Muscle layer of duodenum (tissue), 2 donors: Measurements from ENCODE around the gene TRPV6.

ENCODE experiments used
- H3K27ac ChIP-seq: one replicate; pipeline ENCODE4 v1.7.0; 2013; ENCODE audit warnings: mild to moderate bottlenecking, low read length
- H3K27me3 ChIP-seq: one replicate; pipeline ENCODE4 v1.7.0; 2013; ENCODE audit warnings: low read depth, mild to moderate bottlenecking, control low read depth, low read length
- H3K36me3 ChIP-seq, 2 donors: one replicate each; pipeline ENCODE4 v1.7.0; 2013; ENCODE audit warnings: low read length in 2 of 2, control low read depth in 1 of 2, mild to moderate bottlenecking in 1 of 2; ENCODE audit not compliant: insufficient read depth in 2 of 2, control insufficient read depth in 1 of 2
- H3K4me1 ChIP-seq, 2 donors: one replicate each; pipeline ENCODE4 v1.7.0; 2013; ENCODE audit warnings: low read length in 2 of 2, mild to moderate bottlenecking in 2 of 2, control low read depth in 1 of 2, moderate library complexity in 1 of 2; ENCODE audit not compliant: insufficient read depth in 2 of 2, control insufficient read depth in 1 of 2
- H3K4me3 ChIP-seq, 2 donors: one replicate each; pipeline ENCODE4 v1.7.0; 2013; ENCODE audit warnings: low read length in 2 of 2, low read depth in 1 of 2, mild to moderate bottlenecking in 1 of 2
- H3K9me3 ChIP-seq, 2 donors: one replicate each; pipeline ENCODE4 v1.7.0; 2013; ENCODE audit warnings: low read length in 2 of 2, control low read depth in 1 of 2, mild to moderate bottlenecking in 1 of 2; ENCODE audit not compliant: control insufficient read depth in 1 of 2
- donor health status: healthy.

Gene TRPV6

DNA sequence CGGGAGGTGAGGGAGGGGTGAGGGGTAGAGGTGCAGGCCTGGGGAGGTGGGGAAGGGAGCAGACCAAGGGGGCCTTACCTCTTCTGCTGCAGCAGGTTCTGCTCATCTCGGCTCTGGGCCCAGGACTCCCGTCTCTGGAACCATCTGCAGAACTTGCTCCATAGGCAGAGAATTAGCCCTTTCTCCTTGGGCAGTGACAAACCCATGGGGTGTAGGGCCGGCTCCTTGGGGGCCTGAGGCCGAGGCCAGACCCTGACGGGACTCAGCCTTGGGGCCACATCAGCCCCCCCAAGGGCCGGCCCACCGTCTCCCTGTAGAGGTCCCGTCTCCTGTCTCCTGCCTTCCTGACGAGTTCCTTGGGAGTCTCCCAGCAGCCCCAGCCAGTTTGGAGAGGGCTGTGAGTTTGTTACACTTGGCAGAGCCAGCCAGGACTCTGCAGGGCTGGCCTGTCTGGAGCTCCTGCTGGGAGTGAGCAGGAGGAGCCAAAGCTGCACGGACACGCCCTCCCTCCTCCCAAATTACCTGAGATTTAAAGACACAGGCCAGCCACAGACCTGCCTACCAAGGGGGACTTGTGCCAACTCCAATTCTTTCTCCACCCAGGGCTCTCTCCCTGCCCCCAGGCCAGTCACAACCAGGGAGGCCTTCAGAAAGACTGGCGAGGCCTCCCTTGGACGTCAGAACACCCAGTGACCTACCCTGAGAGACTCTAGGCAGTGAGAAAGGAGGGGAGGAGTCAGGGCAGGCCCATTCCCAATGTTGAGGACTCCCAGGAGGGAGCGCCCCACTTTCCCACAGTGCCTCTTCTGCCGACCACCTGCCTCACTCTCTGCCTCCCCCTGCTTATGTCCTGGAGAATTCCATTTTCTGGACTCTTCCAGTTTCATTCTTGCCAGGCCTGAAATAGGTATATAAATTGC is at the start of gene TRPV6:
Gene TRPV6 (minus strand): TSS at position 435 of the 920 bp plus-strand sequence.
- Histone ChIP-seq H3K4me1 (no peaks in the 10 kb centered on the region), H3K9me3 (no peaks in the 10 kb centered on the region), H3K36me3 (no peaks in the 10 kb centered on the region), H3K27ac (no peak within 1 kb of the TSS), H3K4me3 (no peak within 1 kb of the TSS), H3K27me3 (peaks cover 3% of the 10 kb centered on the region)

DNA sequence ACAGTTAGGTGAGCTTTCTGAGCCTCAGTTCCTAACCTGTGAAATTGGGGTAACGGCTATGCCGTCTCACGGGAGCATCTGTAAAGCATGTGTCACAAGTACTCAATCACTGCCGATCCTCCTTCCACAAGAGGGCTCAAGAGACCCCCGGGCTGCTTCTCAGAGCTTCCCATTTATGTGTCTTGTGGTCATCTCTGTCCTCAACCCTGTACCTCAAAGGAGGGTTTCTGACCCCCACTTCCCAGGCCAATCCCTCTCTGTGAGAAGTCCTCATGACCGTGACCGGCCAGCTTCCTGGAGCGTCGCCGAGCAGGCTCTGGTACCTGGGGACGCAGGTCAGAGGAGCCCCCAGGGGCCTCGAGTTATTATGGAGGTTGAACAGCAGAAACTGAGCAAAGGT is 48.5 kb upstream of the TRPV6 start:
- no peak overlapping the region for H3K4me3 ChIP-seq
- no peaks in the 10 kb centered on the region for H3K9me3 ChIP-seq
- no peaks in the 10 kb centered on the region for H3K27me3 ChIP-seq
- H3K36me3 ChIP-seq: no peaks in the 10 kb centered on the region
- H3K27ac ChIP-seq: no peak overlapping the region
- no peaks in the 10 kb centered on the region for H3K4me1 ChIP-seq

DNA sequence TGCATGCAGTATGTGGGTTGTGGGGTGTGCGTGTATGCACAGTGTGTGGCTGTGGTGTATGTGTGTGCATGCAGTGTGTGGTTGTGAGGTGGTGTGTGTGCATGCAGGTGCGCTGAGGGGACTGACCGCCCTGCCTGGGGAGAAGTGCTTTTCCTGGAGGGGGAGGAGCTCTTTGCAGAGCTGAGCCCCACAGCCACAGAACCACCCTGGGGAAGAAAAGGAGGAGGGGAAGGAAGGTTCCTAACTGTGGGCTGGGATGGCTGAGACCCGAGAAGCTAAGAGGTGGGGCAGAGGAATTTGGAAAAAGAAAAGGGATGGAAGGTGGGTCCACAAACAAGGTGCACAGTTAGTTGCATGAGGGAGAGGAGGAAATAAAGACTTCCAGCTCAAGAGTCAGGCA is 48.1 kb upstream of the TRPV6 start, which contains the start of gene TRPV5:
Gene TRPV5 (minus strand): TSS at position 123 of the 400 bp plus-strand sequence. CDS start 287 bp downstream, outside the sequence.
- Histone ChIP-seq H3K4me3 (no peak within 1 kb of the TSS), H3K36me3 (no peaks in the 10 kb centered on the region)

DNA sequence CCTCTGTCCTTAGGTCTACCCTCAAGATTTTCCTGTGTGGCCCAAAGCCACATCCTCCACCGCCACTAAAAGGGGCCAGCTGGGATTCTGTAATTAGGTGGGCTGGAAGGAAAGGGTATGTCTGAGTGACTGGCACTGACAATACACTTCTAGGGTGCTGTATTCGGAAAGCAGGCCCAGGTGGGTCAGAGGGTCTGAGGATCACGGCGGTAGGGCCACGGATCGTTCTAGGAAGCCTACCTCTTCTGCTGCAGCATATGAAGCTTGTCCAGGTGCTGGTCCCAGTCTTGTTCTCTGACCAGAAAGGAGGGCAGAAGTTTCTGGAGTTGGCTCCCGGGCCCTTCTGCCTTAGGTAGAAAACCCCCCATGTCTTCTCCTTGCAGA is 47.5 kb upstream of the TRPV6 start:
- Histone ChIP-seq H3K9me3 (no peaks in the 10 kb centered on the region), H3K27ac (no peak overlapping the region), H3K4me1 (no peaks in the 10 kb centered on the region), H3K36me3 (no peaks in the 10 kb centered on the region), H3K4me3 (no peak overlapping the region), H3K27me3 (no peaks in the 10 kb centered on the region)

More for the DNA sequence above, 48.1 kb upstream of the TRPV6 start, which contains the start of gene TRPV5:
- Histone ChIP-seq H3K9me3 (no peaks in the 10 kb centered on the region), H3K4me1 (no peaks in the 10 kb centered on the region), H3K27me3 (no peaks in the 10 kb centered on the region), H3K27ac (no peak within 1 kb of the TSS)

DNA sequence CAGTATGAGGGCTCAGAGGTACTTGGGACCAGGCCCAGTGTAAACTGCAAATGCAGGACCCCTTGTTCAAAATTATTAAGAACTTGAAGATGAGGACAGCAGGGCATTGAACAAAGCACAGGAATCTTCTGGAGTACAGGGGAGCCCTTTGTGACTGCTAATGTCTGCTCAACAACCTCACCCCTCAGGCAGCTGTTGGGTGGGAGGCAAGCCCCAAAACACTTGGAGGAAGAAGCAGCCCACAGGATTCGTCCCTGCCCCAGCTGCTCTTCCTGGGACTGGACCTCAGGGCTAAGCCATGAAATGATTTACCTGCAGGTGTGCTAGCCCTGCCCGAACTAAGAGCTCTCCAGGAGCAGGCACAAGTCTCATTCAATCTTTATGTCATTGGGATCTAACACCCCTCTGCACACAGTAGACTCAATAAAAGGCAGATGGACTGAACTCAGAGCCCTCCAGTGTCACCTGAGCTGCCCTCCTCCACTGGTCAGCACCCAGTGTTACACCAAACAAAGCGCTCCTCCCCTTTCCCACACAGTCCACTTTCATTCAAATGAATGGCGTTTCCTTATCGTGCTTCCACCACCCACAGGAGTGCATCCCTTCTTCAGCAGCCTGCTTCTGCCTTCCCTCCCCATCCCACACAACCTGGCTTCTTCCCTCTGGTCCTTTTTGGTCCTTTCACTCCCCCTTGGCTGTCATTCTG is 47.0 kb upstream of the TRPV6 start:
- H3K36me3 ChIP-seq: no peaks in the 10 kb centered on the region
- no peak overlapping the region for H3K27ac ChIP-seq
- H3K4me3 ChIP-seq: no peak overlapping the region
- no peaks in the 10 kb centered on the region for H3K9me3 ChIP-seq
- no peaks in the 10 kb centered on the region for H3K4me1 ChIP-seq
- no peaks in the 10 kb centered on the region for H3K27me3 ChIP-seq

DNA sequence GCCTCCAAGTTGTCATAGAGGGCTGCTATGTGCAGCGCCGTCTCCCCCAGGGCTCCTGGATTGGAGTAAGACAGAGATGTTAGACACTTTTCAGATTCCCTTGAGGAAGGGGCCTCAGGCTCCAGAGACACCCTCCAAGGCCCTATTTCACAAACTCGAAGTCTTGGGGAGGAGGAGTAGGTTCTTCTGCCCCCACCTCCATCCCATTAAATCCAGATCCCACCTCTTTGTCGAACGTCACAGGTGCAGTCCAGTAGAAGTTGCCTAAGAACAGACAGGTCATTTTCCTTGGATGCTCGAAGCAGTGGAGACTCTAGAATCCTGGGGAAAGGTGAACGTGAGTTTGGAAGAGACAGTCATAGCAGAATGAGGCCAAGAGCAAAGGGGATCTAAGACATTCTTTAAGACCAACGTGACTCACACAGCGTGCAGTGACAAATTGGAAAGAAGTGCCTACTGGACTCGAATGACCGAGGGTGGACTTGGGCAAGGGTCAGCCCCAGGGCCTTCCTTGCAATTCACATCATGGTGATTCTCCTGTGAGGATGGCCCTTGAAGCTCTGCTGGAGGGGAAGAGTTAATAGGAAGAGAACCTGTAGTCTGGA is 44.7 kb upstream of the TRPV6 start:
- H3K4me3 ChIP-seq: no peak overlapping the region
- H3K36me3 ChIP-seq: no peaks in the 10 kb centered on the region
- H3K27me3 ChIP-seq: no peaks in the 10 kb centered on the region
- no peaks in the 10 kb centered on the region for H3K9me3 ChIP-seq
- H3K27ac ChIP-seq: no peak overlapping the region
- no peaks in the 10 kb centered on the region for H3K4me1 ChIP-seq

DNA sequence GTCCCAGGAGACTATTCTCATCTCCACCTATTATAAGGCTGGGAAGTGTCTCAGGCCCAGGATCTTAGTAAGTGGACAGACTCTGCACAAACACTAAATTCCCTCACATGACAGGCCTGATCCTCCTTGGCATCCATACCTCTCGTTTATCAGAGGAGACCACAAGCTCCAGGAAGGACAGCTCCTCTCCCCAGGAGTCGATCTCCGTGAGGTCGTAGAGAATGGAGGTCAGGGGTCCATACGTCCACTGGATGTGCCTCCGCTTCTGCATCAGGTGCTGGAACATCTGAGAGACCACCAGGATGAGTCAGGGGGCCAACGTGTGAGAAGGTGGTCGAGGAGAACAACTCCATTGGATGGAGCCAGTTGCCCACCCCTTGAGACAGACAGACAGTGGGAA is 42.4 kb upstream of the TRPV6 start:
- H3K9me3 ChIP-seq: no peaks in the 10 kb centered on the region
- H3K36me3 ChIP-seq: no peaks in the 10 kb centered on the region
- H3K27ac ChIP-seq: peak overlapping the region; percentile 40
- H3K4me1 ChIP-seq: peaks cover 0 to 2% of the 10 kb centered on the region in 2 donors
- H3K4me3 ChIP-seq: no peak overlapping the region
- no peaks in the 10 kb centered on the region for H3K27me3 ChIP-seq

DNA sequence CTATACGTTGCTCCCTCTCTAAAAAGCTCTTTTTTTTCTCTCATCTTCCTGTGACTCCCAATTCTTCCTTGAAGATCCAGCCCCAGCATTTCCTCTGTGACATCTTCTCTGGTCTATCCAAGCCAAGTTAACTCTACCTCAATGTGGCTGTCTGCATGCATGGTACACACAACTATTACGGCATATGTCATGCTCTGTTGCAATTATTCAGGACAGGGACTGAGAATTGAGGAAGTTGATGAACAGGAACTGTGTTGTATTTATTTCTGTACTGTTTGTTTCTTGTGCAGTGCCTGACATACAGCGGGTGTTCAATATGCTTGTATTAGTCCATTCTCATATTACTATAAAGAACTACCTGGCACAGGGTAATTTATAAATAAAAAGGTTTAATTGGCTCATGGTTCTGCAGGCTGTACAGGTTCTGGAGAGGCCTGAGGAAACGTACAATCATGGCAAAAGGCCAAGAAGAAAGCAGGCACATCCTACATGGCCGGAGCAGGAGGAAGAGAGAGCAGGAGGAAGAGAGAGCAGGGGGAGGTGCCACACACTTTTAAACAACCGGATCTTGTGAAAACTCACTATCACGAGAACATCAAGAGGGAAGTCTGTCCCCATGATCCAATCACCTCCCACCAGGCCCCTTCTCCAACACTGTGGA is 41.7 kb upstream of the TRPV6 start:
- Histone ChIP-seq H3K27ac (no peak overlapping the region), H3K36me3 (no peaks in the 10 kb centered on the region), H3K4me3 (no peak overlapping the region), H3K27me3 (no peaks in the 10 kb centered on the region), H3K9me3 (no peaks in the 10 kb centered on the region), H3K4me1 (peaks cover 0 to 2% of the 10 kb centered on the region in 2 donors)

DNA sequence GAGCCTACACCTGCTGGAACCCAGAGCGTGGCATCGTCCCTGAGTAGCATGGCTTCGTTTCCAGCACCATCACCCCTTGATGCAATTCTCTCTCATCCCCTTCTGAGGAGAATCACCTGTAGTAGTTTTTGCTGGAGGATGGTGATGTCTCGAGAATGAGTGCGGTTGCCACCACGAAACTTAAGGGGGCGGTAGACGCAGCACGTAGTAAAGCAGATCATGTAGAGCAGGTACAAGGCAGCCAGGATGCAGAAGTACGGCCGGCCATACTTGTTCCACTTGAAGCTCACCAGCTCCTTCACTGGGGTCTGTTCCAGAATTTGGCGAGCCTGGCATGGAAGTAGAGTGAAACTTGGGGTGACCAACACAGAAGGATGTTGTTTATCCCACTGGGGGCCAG is 39.9 kb upstream of the TRPV6 start:
- no peaks in the 10 kb centered on the region for H3K27me3 ChIP-seq
- H3K36me3 ChIP-seq: no peaks in the 10 kb centered on the region
- H3K9me3 ChIP-seq: no peaks in the 10 kb centered on the region
- H3K4me1 ChIP-seq: peaks cover 0 to 2% of the 10 kb centered on the region in 2 donors
- no peak overlapping the region for H3K27ac ChIP-seq
- H3K4me3 ChIP-seq: no peak overlapping the region

DNA sequence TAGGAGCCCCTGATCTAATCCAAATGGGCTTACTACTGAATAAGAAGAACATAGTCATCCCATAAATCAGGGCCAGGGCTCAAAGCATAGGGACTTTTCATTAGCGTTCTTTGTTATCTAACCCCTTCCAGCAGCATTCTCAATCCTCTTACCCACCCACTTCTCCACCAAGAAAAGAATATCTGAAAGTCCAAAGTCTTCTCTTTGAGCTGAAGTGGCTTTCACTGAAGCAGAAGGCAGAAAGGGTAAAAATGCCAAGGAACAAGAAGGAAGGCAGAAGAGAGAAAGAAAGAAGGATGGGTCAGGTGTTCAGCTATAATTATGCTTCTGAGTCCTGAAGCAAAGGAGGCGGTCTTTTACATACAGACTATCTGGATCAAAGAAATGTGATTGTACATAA is 37.8 kb upstream of the TRPV6 start:
- Histone ChIP-seq H3K4me3 (no peak overlapping the region), H3K36me3 (no peaks in the 10 kb centered on the region), H3K4me1 (peaks cover 0 to 2% of the 10 kb centered on the region in 2 donors), H3K9me3 (no peaks in the 10 kb centered on the region), H3K27me3 (no peaks in the 10 kb centered on the region), H3K27ac (no peak overlapping the region)

DNA sequence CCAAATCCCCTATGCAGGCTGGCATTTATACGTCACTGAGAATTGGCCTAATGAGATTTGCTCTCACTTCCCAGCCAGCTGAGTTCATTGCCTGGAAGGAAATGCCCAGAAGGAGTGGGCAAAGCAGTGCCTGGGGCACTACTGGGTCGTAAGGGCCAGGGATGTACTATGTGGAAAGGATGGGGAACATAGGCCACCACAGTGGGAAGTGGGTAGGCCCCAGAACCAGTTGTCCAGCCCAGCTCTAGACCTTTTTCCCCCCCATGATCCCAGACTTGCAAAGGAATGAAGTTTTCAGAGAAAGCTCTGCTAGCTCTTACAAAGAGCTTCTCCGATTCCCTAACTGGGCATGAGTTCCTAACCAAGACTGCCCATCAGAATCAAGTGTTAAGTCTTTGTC is 34.1 kb upstream of the TRPV6 start:
- Histone ChIP-seq H3K4me3 (no peak overlapping the region), H3K27ac (no peak overlapping the region), H3K27me3 (no peaks in the 10 kb centered on the region), H3K4me1 (peaks cover 0 to 2% of the 10 kb centered on the region in 2 donors), H3K9me3 (no peaks in the 10 kb centered on the region), H3K36me3 (no peaks in the 10 kb centered on the region)
